Spleen (tissue), 11 donors: ENCODE data around the gene MIPEP. TPM values are rescaled to one million over a fixed set of nuclear protein-coding genes. Genes with fewer than 3 reads are reported as not detected.

Experiments used
- DNase-seq: peaks from one replicate; pipeline ENCODE4 v3.0.0-alpha.2; 2020
- H3K27ac ChIP-seq, 8 donors: fragments of 200-600 bp; sonication (generic) in 7 of 8; 1 replicate in 4 of 8; 2 replicates in 4 of 8; pipeline versions ENCODE4 v1.5.0 to v1.8.0; 2016 to 2021; ENCODE audit warnings: inconsistent platforms in 4 of 8, mild to moderate bottlenecking in 4 of 8, moderate library complexity in 1 of 8
- H3K27me3 ChIP-seq, 7 donors: fragments of 200-600 bp; sonication (generic) in 6 of 7; replicated peaks in 1 of 7; 1 replicate in 4 of 7; 2 replicates in 3 of 7; pipeline versions ENCODE4 v1.5.0 to v1.8.0; 2016 to 2021; ENCODE audit warnings: inconsistent platforms in 3 of 7, mild to moderate bottlenecking in 1 of 7
- H3K36me3 ChIP-seq, 6 donors: fragments of 200-600 bp; sonication (generic) in 5 of 6; 1 replicate in 4 of 6; 2 replicates in 2 of 6; pipeline versions ENCODE4 v1.5.0 to v1.8.0; 2016 to 2021; ENCODE audit warnings: inconsistent platforms in 2 of 6
- H3K4me1 ChIP-seq, 6 donors: fragments of 200-600 bp; sonication (generic) in 5 of 6; 1 replicate in 3 of 6; 2 replicates in 3 of 6; pipeline versions ENCODE4 v1.5.0 to v1.8.0; 2016 to 2021; ENCODE audit warnings: inconsistent platforms in 3 of 6
- H3K4me3 ChIP-seq, 8 donors: fragments of 200-600 bp; sonication (generic) in 7 of 8; 1 replicate in 4 of 8; 2 replicates in 4 of 8; pipeline versions ENCODE4 v1.5.0 to v1.8.0; 2016 to 2021; ENCODE audit warnings: inconsistent platforms in 4 of 8, mild to moderate bottlenecking in 4 of 8, moderate library complexity in 2 of 8
- H3K9me3 ChIP-seq, 8 donors: fragments of 200-600 bp; sonication (generic) in 7 of 8; 1 replicate in 4 of 8; 2 replicates in 4 of 8; pipeline versions ENCODE4 v1.5.0 to v1.8.0; 2016 to 2021; ENCODE audit warnings: inconsistent platforms in 4 of 8
- CTCF ChIP-seq, 11 experiments: fragments of 200-600 bp in 7 of 11; fragments of 450-650 bp in 4 of 11; sonication (generic) in 4 of 11; IDR thresholded peaks in 8 of 11; conservative IDR thresholded peaks in 3 of 11; 1 replicate in 7 of 11; 2 replicates in 4 of 11; pipeline versions ENCODE4 v1.4.0 to v1.8.0; 2016 to 2021; ENCODE audit warnings: antibody characterized with exemption in 11 of 11, inconsistent platforms in 4 of 11, mild to moderate bottlenecking in 1 of 11
- POLR2A ChIP-seq, 3 donors: fragments of 450-650 bp; IDR thresholded peaks; one replicate each; pipeline ENCODE4 v1.5.1; 2017; ENCODE audit warnings: antibody characterized with exemption in 3 of 3, mild to moderate bottlenecking in 1 of 3
- POLR2AphosphoS5 ChIP-seq, 3 donors: sonication (generic); formaldehyde crosslinking; IDR thresholded peaks; one replicate each; pipeline ENCODE4 v1.5.1; 2017; ENCODE audit warnings: antibody characterized with exemption in 3 of 3
- WGBS, 5 donors: extraction: QIAGEN DNeasy Blood & Tissue Kit in 3 of 5; methylation state at CpG; one replicate each; pipeline versions ENCODE4 v1.1.5 to v1.1.7; 2013 to 2018; 5-methylcytosine and 5-hydroxymethylcytosine counted together
- intact Hi-C: fragments of 100-400 bp; cut with DNase I; formaldehyde crosslinking; loops from one replicate; pipeline ENCODE4 v1.15.0; 2023; ENCODE audit warnings: low total_unique reads
- polyA plus RNA-seq, 3 donors: library from polyadenylated mRNA; stranded (reverse); fragments of 200-250 nt; gene quantifications; one replicate each; pipeline ENCODE4 v1.2.1, GENCODE V29; 2013
- total RNA-seq, 7 donors: library from RNA; depleted of rRNA in 3 of 7; stranded (reverse); fragments of >200 nt in 3 of 7; fragmentation: NEBNext Ultra II Directional in 4 of 7; extraction: Animal tissue kit (Norgen Biotek cat#: 25700) in 4 of 7; gene quantifications; one replicate each; pipeline versions ENCODE4 v1.1.0 to v1.2.1, GENCODE V29; 2016 to 2021
- donor health status: healthy with polysubstance abuse.
- donor health status: DM: no; HTN: no; CAD: no; lungs with moderate emphysema.
- donor health status: DM: no; HTN: no; CAD: no.
- donor health status: Bipolar disorder and iron deficiency.
- donor health status: healthy.
- donor health status: DM: no; HTN: no; CAD: no.
- donor health status: DM: yes; HTN: yes; CAD: no.

The MIPEP gene
- total and polyA plus RNA-seq, 10 donors = 7.2 to 16.3 (median 10.8) TPM

- DNase-seq = no peak
- 84 to 93% (median 85%) methylated on average over 2 of the region's 2 CpGs for WGBS, 5 donors
- intact Hi-C loops = no loop called here
- H3K36me3 ChIP-seq = peaks cover 0 to 41% (median 0%) of the 10 kb centered on the region in 6 donors
- TF ChIP-seq CTCF (IDR thresholded peaks at IDR 0.05 in 8 of 11, conservative IDR thresholded peaks at IDR 0.05 in 3 of 11) (no peak), POLR2AphosphoS5 (IDR thresholded peaks at IDR 0.05) (no peak), POLR2A (IDR thresholded peaks at IDR 0.05) (no peak)
- H3K9me3 ChIP-seq = no peaks in the 10 kb centered on the region
- H3K4me3 ChIP-seq = no peak overlapping the region
- peak overlapping the region in 1 of 8 donors; percentile 20 for H3K27ac ChIP-seq
- H3K27me3 ChIP-seq = no peaks in the 10 kb centered on the region
- no peaks in the 10 kb centered on the region for H3K4me1 ChIP-seq
Measured at GRCh38 chr13:23754997-23755396, 134.2 kb downstream of the MIPEP start.

DNA sequence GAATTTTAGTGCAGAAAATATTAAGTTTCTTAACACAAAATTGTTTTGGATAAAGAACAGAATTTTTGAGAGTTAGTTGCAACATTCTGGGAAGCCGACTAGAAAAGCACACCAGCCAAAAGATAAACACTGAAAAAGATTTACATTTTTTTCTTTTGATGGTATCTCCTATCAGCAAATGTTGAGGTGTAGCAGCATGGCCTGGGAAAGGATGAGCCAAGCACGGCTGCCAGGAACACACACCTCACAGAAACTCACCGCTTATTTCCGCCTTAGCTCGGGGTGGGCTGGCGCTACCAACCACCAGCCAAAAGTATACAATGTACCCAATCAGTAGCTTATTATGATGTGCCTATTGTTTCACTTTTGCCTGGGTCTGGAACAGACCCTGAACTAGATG lies 134.7 kb downstream of the MIPEP start:
- Histone ChIP-seq H3K9me3 (no peaks in the 10 kb centered on the region), H3K4me3 (no peak overlapping the region), H3K27ac (peak overlapping the region in 1 of 8 donors; percentile 20), H3K36me3 (peaks cover 0 to 36% (median 0%) of the 10 kb centered on the region in 6 donors), H3K27me3 (no peaks in the 10 kb centered on the region), H3K4me1 (no peaks in the 10 kb centered on the region)
- 83 to 93% (median 93%) methylated on average over 6 of the region's 6 CpGs for WGBS, 5 donors
- TF ChIP-seq CTCF (IDR thresholded peaks at IDR 0.05 in 8 of 11, conservative IDR thresholded peaks at IDR 0.05 in 3 of 11) (no peak), POLR2A (IDR thresholded peaks at IDR 0.05) (no peak), POLR2AphosphoS5 (IDR thresholded peaks at IDR 0.05) (no peak)
- intact Hi-C loops = no loop called here
- no peak for DNase-seq

DNA sequence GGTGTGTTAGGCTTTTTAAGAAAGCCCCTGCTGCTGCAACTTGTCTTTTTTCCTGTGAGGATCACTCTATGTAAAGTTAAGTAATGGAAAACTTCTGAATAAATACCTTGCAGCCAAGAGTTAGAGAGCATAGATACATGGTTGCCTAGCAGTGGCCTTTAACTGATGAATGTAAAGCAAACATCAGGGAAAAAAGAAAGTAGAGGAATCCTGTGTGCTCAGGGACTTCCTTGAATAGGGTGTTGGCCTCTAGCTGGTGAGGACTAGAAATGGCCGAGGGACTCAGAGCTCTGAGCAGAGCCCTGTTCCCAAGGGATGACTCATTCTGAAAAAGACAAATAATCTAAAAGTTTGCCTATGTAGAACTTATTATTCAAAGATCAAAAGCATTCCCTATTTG lies 135.7 kb downstream of the MIPEP start:
- H3K9me3 ChIP-seq = no peaks in the 10 kb centered on the region
- H3K36me3 ChIP-seq = peaks cover 0 to 32% (median 0%) of the 10 kb centered on the region in 6 donors
- H3K4me1 ChIP-seq = no peaks in the 10 kb centered on the region
- H3K27me3 ChIP-seq = no peaks in the 10 kb centered on the region
- TF ChIP-seq POLR2A (IDR thresholded peaks at IDR 0.05) (no peak), CTCF (IDR thresholded peaks at IDR 0.05 in 8 of 11, conservative IDR thresholded peaks at IDR 0.05 in 3 of 11) (no peak), POLR2AphosphoS5 (IDR thresholded peaks at IDR 0.05) (no peak)
- H3K27ac ChIP-seq = no peak overlapping the region
- intact Hi-C loops = no loop called here
- no peak overlapping the region for H3K4me3 ChIP-seq
- 58 to 79% (median 66%) methylated on average over 1 of the region's 1 CpG for WGBS, 5 donors
- DNase-seq = no peak

DNA sequence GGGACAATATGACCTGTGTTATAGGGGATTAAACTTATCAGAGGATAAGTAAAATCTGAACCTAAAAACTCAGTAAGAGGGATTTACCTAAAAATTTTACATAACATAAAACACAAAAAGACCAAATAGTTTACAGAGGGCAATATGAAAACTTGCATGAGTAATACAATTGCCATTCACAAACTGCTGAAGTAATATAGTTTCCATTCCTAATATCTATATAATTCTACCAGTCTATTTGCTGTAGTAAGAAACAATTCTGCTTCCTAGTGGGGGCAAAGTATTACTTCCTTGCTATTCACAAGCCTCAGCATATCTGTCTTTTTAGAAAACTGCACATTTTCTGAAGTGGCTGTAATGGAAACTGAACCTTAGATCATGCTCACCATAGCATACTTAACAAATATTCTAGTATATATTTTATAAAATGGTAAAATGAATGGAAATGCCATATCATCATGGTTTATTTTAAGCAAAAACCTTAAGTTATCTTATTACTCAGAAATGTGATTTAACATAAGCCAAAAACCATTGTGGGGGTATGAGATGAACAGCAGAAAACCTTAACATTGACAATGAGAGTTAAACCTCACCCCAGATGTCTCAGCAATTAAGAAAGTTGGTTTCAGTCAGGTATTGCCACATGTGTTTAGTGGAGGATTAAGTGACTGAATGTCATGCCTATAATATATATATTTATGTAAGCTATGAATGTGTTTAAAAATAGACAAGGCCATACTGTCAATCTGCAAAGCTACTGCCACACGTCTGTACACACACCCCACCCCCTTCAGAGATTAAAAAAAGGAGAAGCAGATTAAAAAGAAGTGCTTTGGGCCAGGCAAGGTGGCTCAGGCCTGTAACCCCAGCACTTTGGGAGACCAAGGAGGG lies 136.8 kb downstream of the MIPEP start:
- H3K36me3 ChIP-seq = peaks cover 0 to 29% (median 0%) of the 10 kb centered on the region in 6 donors
- no peak overlapping the region for H3K4me3 ChIP-seq
- TF ChIP-seq CTCF (IDR thresholded peaks at IDR 0.05 in 8 of 11, conservative IDR thresholded peaks at IDR 0.05 in 3 of 11) (no peak), POLR2AphosphoS5 (IDR thresholded peaks at IDR 0.05) (no peak), POLR2A (IDR thresholded peaks at IDR 0.05) (no peak)
- H3K4me1 ChIP-seq = no peaks in the 10 kb centered on the region
- DNase-seq = no peak
- intact Hi-C loops = no loop called here
- H3K9me3 ChIP-seq = no peaks in the 10 kb centered on the region
- no peak overlapping the region for H3K27ac ChIP-seq
- no peaks in the 10 kb centered on the region for H3K27me3 ChIP-seq
- WGBS, 5 donors = 15 to 62% (median 27%) methylated on average over 1 of the region's 1 CpG
